Measurements from ENCODE around the gene TRIM56. TPM values are rescaled to one million over a fixed set of nuclear protein-coding genes. Genes with fewer than 3 reads are reported as not detected.
"Not testable (repeated sequence)": the region's sequence is repeated elsewhere in the genome, so short reads cannot be mapped to it uniquely, and the experiment has no call there.

Gene TRIM56
- total RNA-seq, 1 experiment from 2014 or later, result 8.3 TPM

- no peak overlapping the region for H3K4me3 ChIP-seq
- no peaks in the 10 kb centered on the region for H3K36me3 ChIP-seq
- H3K27me3 ChIP-seq, result peaks cover 3% of the 10 kb centered on the region; the same call in 1 of the 2 replicates
- peaks cover 4% of the 10 kb centered on the region for H3K4me1 ChIP-seq
- H3K9me3 ChIP-seq (replicated peaks), result no peaks in the 10 kb centered on the region
- DNase-seq, result no peak
- no peak overlapping the region for H3K27ac ChIP-seq
Observed at GRCh38 chr7:101113836-101114235, 28.6 kb downstream of the TRIM56 start.

- Histone ChIP-seq H3K4me1 (peaks cover 3% of the 10 kb centered on the region; the same call in 1 of the 2 replicates), H3K36me3 (no peaks in the 10 kb centered on the region), H3K27ac (no peak overlapping the region), H3K9me3 (replicated peaks) (no peaks in the 10 kb centered on the region), H3K27me3 (peaks cover 3% of the 10 kb centered on the region; the same call in 1 of the 2 replicates), H3K4me3 (no peak overlapping the region)
- no peak for DNase-seq
Observed at GRCh38 chr7:101114492-101114891, 29.2 kb downstream of the TRIM56 start.

GRCh38 chr7:101115215-101115614, 29.9 kb downstream of the TRIM56 start:
- Histone ChIP-seq H3K4me3 (no peak overlapping the region), H3K4me1 (peaks cover 8% of the 10 kb centered on the region), H3K9me3 (replicated peaks) (no peaks in the 10 kb centered on the region), H3K36me3 (no peaks in the 10 kb centered on the region), H3K27ac (no peak overlapping the region), H3K27me3 (peaks cover 3% of the 10 kb centered on the region; the same call in 1 of the 2 replicates)
- no peak for DNase-seq

GRCh38 chr7:101116898-101117297, 31.6 kb downstream of the TRIM56 start:
- Histone ChIP-seq H3K27ac (peak overlapping the region; percentile 38), H3K4me3 (no peak overlapping the region), H3K9me3 (replicated peaks) (no peaks in the 10 kb centered on the region), H3K4me1 (peaks cover 8% of the 10 kb centered on the region), H3K27me3 (peaks cover 3% of the 10 kb centered on the region; the same call in 1 of the 2 replicates), H3K36me3 (no peaks in the 10 kb centered on the region)
- DNase-seq, result no peak

GRCh38 chr7:101118856-101119255, 33.6 kb downstream of the TRIM56 start:
- Histone ChIP-seq H3K27ac (no peak overlapping the region), H3K27me3 (no peaks in the 10 kb centered on the region), H3K36me3 (no peaks in the 10 kb centered on the region), H3K4me1 (peaks cover 12% of the 10 kb centered on the region), H3K9me3 (replicated peaks) (no peaks in the 10 kb centered on the region), H3K4me3 (no peak overlapping the region)
- DNase-seq, result no peak

GRCh38 chr7:101119876-101120275, 34.6 kb downstream of the TRIM56 start:
- Histone ChIP-seq H3K9me3 (replicated peaks) (no peaks in the 10 kb centered on the region), H3K4me1 (peaks cover 18% of the 10 kb centered on the region), H3K27me3 (no peaks in the 10 kb centered on the region), H3K4me3 (no peak overlapping the region), H3K36me3 (no peaks in the 10 kb centered on the region), H3K27ac (no peak overlapping the region)
- no peak for DNase-seq

- Histone ChIP-seq H3K27ac (no peak overlapping the region), H3K9me3 (replicated peaks) (no peaks in the 10 kb centered on the region), H3K4me3 (no peak overlapping the region), H3K4me1 (peaks cover 21% of the 10 kb centered on the region), H3K36me3 (no peaks in the 10 kb centered on the region), H3K27me3 (no peaks in the 10 kb centered on the region)
- no peak for DNase-seq
Observed at GRCh38 chr7:101120315-101120714, 35.0 kb downstream of the TRIM56 start.

GRCh38 chr7:101121631-101121990, 36.3 kb downstream of the TRIM56 start:
- Histone ChIP-seq H3K27ac (peak overlapping the region; percentile 67), H3K4me3 (peak overlapping the region; percentile 53), H3K4me1 (peaks cover 27% of the 10 kb centered on the region)
- not testable (repeated sequence) for H3K27me3 ChIP-seq; DNase-seq; H3K9me3 ChIP-seq (replicated peaks); H3K36me3 ChIP-seq

- peak overlapping the region; percentile 53 for H3K4me3 ChIP-seq
- H3K36me3 ChIP-seq, result no peaks in the 10 kb centered on the region
- peaks cover 26% of the 10 kb centered on the region for H3K4me1 ChIP-seq
- DNase-seq, result peak; percentile 85 to 86
- peak overlapping the region; percentile 67 for H3K27ac ChIP-seq
- H3K27me3 ChIP-seq, result no peaks in the 10 kb centered on the region
- no peaks in the 10 kb centered on the region for H3K9me3 ChIP-seq (replicated peaks)
Observed at GRCh38 chr7:101121991-101122932, 37.0 kb downstream of the TRIM56 start.

GRCh38 chr7:101122933-101123702, 37.8 kb downstream of the TRIM56 start:
- H3K4me3 ChIP-seq, result no peak overlapping the region

GRCh38 chr7:101123703-101124068, 38.4 kb downstream of the TRIM56 start:
- H3K9me3 ChIP-seq (replicated peaks), result no peaks in the 10 kb centered on the region
- no peak for DNase-seq
- H3K36me3 ChIP-seq, result no peaks in the 10 kb centered on the region
- H3K4me3 ChIP-seq, result no peak overlapping the region
- peaks cover 26% of the 10 kb centered on the region for H3K4me1 ChIP-seq
- H3K27me3 ChIP-seq, result no peaks in the 10 kb centered on the region
- H3K27ac ChIP-seq, result no peak overlapping the region

More at GRCh38 chr7:101122933-101123702, 37.8 kb downstream of the TRIM56 start:
- Histone ChIP-seq H3K27ac (no peak overlapping the region), H3K4me1 (peaks cover 26% of the 10 kb centered on the region), H3K27me3 (no peaks in the 10 kb centered on the region), H3K36me3 (no peaks in the 10 kb centered on the region), H3K9me3 (replicated peaks) (no peaks in the 10 kb centered on the region)
- DNase-seq, result no peak

GRCh38 chr7:101124376-101125056, 39.2 kb downstream of the TRIM56 start:
- no peaks in the 10 kb centered on the region for H3K27me3 ChIP-seq
- H3K36me3 ChIP-seq, result no peaks in the 10 kb centered on the region
- H3K4me3 ChIP-seq, result no peak overlapping the region
- peaks cover 26% of the 10 kb centered on the region for H3K4me1 ChIP-seq
- peak; percentile 55 to 76 for DNase-seq
- H3K9me3 ChIP-seq (replicated peaks), result no peaks in the 10 kb centered on the region
- no peak overlapping the region for H3K27ac ChIP-seq

GRCh38 chr7:101125989-101126650, 40.8 kb downstream of the TRIM56 start:
- H3K4me3 ChIP-seq, result peak overlapping the region; percentile 34
- DNase-seq, result peak; percentile 65 to 69
- H3K27me3 ChIP-seq, result no peaks in the 10 kb centered on the region
- peaks cover 21% of the 10 kb centered on the region for H3K4me1 ChIP-seq
- H3K36me3 ChIP-seq, result no peaks in the 10 kb centered on the region
- H3K27ac ChIP-seq, result peak overlapping the region; percentile 51
- no peaks in the 10 kb centered on the region for H3K9me3 ChIP-seq (replicated peaks)

All from SJCRH30 (cell line).